ENCODE measurements around the gene PRRC2A. TPM values are rescaled to one million over a fixed set of nuclear protein-coding genes. Genes with fewer than 3 reads are reported as not detected.

Gene PRRC2A
- total and polyA plus RNA-seq, 2 experiments from 2014 or later: 42.5 to 46.0 TPM

GRCh38 chr6:31580438-31580740 is 40.1 kb upstream of the PRRC2A start:
- Histone ChIP-seq H3F3A (ENCODE audit: insufficient read depth) (no peaks in the 10 kb centered on the region), H3K36me3 (ENCODE audit: low read depth) (no peaks in the 10 kb centered on the region), H3K79me2 (ENCODE audit: insufficient read depth) (no peaks in the 10 kb centered on the region), H3K9ac (peak overlapping the region; percentile 87), H4K20me1 (ENCODE audit: insufficient read depth) (no peaks in the 10 kb centered on the region), H3K4me2 (ENCODE audit: unreplicated experiment) (peak overlapping the region; percentile 96), H3K27me3 (replicated peaks; ENCODE audit: insufficient read depth) (no peaks in the 10 kb centered on the region), H3K4me3 (peak overlapping the region; percentile 97), H3K9me2 (ENCODE audit: insufficient read depth) (no peaks in the 10 kb centered on the region), H3K4me1 (ENCODE audit: insufficient read depth) (peaks cover 4% of the 10 kb centered on the region; the same call in 1 of the 2 replicates), H3K9me3 (ENCODE audit: low read depth) (no peaks in the 10 kb centered on the region), H3K27ac (no peak overlapping the region), H2AFZ (peak overlapping the region; percentile 98)
- DNase-seq: no peak
- 40 to 49% methylated on average over 11 of the region's 11 CpGs for WGBS, 2 experiments (ENCODE audit: low coverage in 1 of 2, low lambda C conversion rate in 2 of 2, missing lambda C conversion rate in 2 of 2)
- TF ChIP-seq EZH2 (IDR thresholded peaks at IDR 0.05; ENCODE audit: insufficient read depth, poor library complexity, severe bottlenecking): no peak
- in situ Hi-C loops (cut with MboI): no loop called here

GRCh38 chr6:31580807-31581433 is 39.6 kb upstream of the PRRC2A start:
- in situ Hi-C loops (cut with MboI): no loop called here
- H3K27me3 ChIP-seq (replicated peaks; ENCODE audit: insufficient read depth): no peaks in the 10 kb centered on the region
- DNase-seq: peak; percentile 85
- no peaks in the 10 kb centered on the region for H3K36me3 ChIP-seq (ENCODE audit: low read depth)
- no peaks in the 10 kb centered on the region for H4K20me1 ChIP-seq (ENCODE audit: insufficient read depth)
- peak overlapping the region; percentile 87 for H3K9ac ChIP-seq
- TF ChIP-seq EZH2 (IDR thresholded peaks at IDR 0.05; ENCODE audit: insufficient read depth, poor library complexity, severe bottlenecking): no peak
- no peaks in the 10 kb centered on the region for H3K9me2 ChIP-seq (ENCODE audit: insufficient read depth)
- 1 to 2% methylated on average over 48 to 57 of the region's 62 CpGs for WGBS, 2 experiments (ENCODE audit: low coverage in 1 of 2, low lambda C conversion rate in 2 of 2, missing lambda C conversion rate in 2 of 2)
- no peak overlapping the region for H3K27ac ChIP-seq
- H3K4me2 ChIP-seq (ENCODE audit: unreplicated experiment): peak overlapping the region; percentile 96
- H3K4me1 ChIP-seq (ENCODE audit: insufficient read depth): peaks cover 4% of the 10 kb centered on the region; the same call in 1 of the 2 replicates
- H3K9me3 ChIP-seq (ENCODE audit: low read depth): no peaks in the 10 kb centered on the region
- H2AFZ ChIP-seq: peak overlapping the region; percentile 98
- H3K4me3 ChIP-seq: peak overlapping the region; percentile 97
- no peaks in the 10 kb centered on the region for H3F3A ChIP-seq (ENCODE audit: insufficient read depth)
- no peaks in the 10 kb centered on the region for H3K79me2 ChIP-seq (ENCODE audit: insufficient read depth)

GRCh38 chr6:31581434-31582229 is 38.9 kb upstream of the PRRC2A start:
- peaks cover 4% of the 10 kb centered on the region; the same call in 1 of the 2 replicates for H3K4me1 ChIP-seq (ENCODE audit: insufficient read depth)
- H2AFZ ChIP-seq: peak overlapping the region; percentile 98
- H3K4me3 ChIP-seq: peak overlapping the region; percentile 97
- H3K4me2 ChIP-seq (ENCODE audit: unreplicated experiment): peak overlapping the region; percentile 96
- TF ChIP-seq EZH2phosphoT487 (IDR thresholded peaks at IDR 0.05; ENCODE audit: insufficient read depth, low read depth): no peak
- no peak for TF ChIP-seq EZH2 (IDR thresholded peaks at IDR 0.05; ENCODE audit: insufficient read depth, poor library complexity, severe bottlenecking)
- no peaks in the 10 kb centered on the region for H3K27me3 ChIP-seq (replicated peaks; ENCODE audit: insufficient read depth)
- no peaks in the 10 kb centered on the region for H3K79me2 ChIP-seq (ENCODE audit: insufficient read depth)
- H3K9me3 ChIP-seq (ENCODE audit: low read depth): no peaks in the 10 kb centered on the region
- H3F3A ChIP-seq (ENCODE audit: insufficient read depth): no peaks in the 10 kb centered on the region
- no peak for DNase-seq
- in situ Hi-C loops (cut with MboI): no loop called here
- 19 to 25% methylated on average over 21 of the region's 21 CpGs for WGBS, 2 experiments (ENCODE audit: low coverage in 1 of 2, low lambda C conversion rate in 2 of 2, missing lambda C conversion rate in 2 of 2)
- H3K9ac ChIP-seq: peak overlapping the region; percentile 87
- no peaks in the 10 kb centered on the region for H3K36me3 ChIP-seq (ENCODE audit: low read depth)
- no peaks in the 10 kb centered on the region for H4K20me1 ChIP-seq (ENCODE audit: insufficient read depth)
- H3K9me2 ChIP-seq (ENCODE audit: insufficient read depth): no peaks in the 10 kb centered on the region
- no peak overlapping the region for H3K27ac ChIP-seq

- no peak for DNase-seq
- in situ Hi-C loops (cut with MboI): no loop called here
- WGBS, 2 experiments (ENCODE audit: low coverage in 1 of 2, low lambda C conversion rate in 2 of 2, missing lambda C conversion rate in 2 of 2): 74 to 83% methylated on average over 3 of the region's 3 CpGs
These were observed 38.3 kb upstream of the PRRC2A start, which contains the start of gene LTB for GRCh38 chr6:31582230-31582643. TSS of gene LTB (minus strand) at chr6:31582424. CDS start at chr6:31582417, 7 bp downstream.

More at GRCh38 chr6:31582230-31582643, 38.3 kb upstream of the PRRC2A start, which contains the start of gene LTB:
- Histone ChIP-seq H3K79me2 (ENCODE audit: insufficient read depth) (no peaks in the 10 kb centered on the region), H3K36me3 (ENCODE audit: low read depth) (no peaks in the 10 kb centered on the region), H4K20me1 (ENCODE audit: insufficient read depth) (no peaks in the 10 kb centered on the region), H2AFZ (peak within 1 kb of the TSS; percentile 98), H3K4me1 (ENCODE audit: insufficient read depth) (peaks cover 4% of the 10 kb centered on the region; the same call in 1 of the 2 replicates), H3K9me3 (ENCODE audit: low read depth) (no peaks in the 10 kb centered on the region), H3K27me3 (replicated peaks; ENCODE audit: insufficient read depth) (no peaks in the 10 kb centered on the region), H3K27ac (no peak within 1 kb of the TSS), H3K9ac (peak within 1 kb of the TSS; percentile 87), H3K9me2 (ENCODE audit: insufficient read depth) (no peaks in the 10 kb centered on the region), H3K4me2 (ENCODE audit: unreplicated experiment) (peak within 1 kb of the TSS; percentile 96), H3K4me3 (peak within 1 kb of the TSS; percentile 97), H3F3A (ENCODE audit: insufficient read depth) (no peaks in the 10 kb centered on the region)
- TF ChIP-seq EZH2 (IDR thresholded peaks at IDR 0.05; ENCODE audit: insufficient read depth, poor library complexity, severe bottlenecking) (no peak), EZH2phosphoT487 (IDR thresholded peaks at IDR 0.05; ENCODE audit: insufficient read depth, low read depth) (no peak)
